Motor neuron (in vitro differentiated cells): ENCODE results near the gene CA4. TPM values are rescaled to one million over a fixed set of nuclear protein-coding genes. Genes with fewer than 3 reads are reported as not detected.
A peak's percentile ranks its signal among the peaks of the same experiment; 100 is the strongest.
"Not testable (repeated sequence)": the region's sequence is repeated elsewhere in the genome, so short reads cannot be mapped to it uniquely, and the experiment has no call there.

Experiments used
- ATAC-seq, 8 experiments: fragments of 200-7000 bp; cut with Tn5 transposase; replicated peaks in 6 of 8; 2 replicates each; pipeline ENCODE4 v1.8.0; 2021; ENCODE audit warnings: mild to moderate bottlenecking in 8 of 8, moderate library complexity in 8 of 8
- H3K27ac ChIP-seq, 2 donors: fragments of 250-450 bp; sonication (Bioruptor Pico); 2 replicates each; pipeline ENCODE4 v1.9.0; 2021; ENCODE audit warnings: antibody characterized with exemption in 2 of 2, mild to moderate bottlenecking in 2 of 2, moderate library complexity in 1 of 2
- H3K4me1 ChIP-seq, 2 donors: fragments of 250-450 bp; sonication (Bioruptor Pico); replicated peaks in 1 of 2; 2 replicates each; pipeline ENCODE4 v1.6.1; 2021; ENCODE audit warnings: antibody characterized with exemption in 2 of 2, mild to moderate bottlenecking in 2 of 2, moderate library complexity in 1 of 2
- H3K4me3 ChIP-seq, 5 donors: fragments of 250-450 bp; sonication (Bioruptor Pico); 2 replicates each; pipeline ENCODE4 v1.9.0; 2021; ENCODE audit warnings: antibody characterized with exemption in 5 of 5, mild to moderate bottlenecking in 5 of 5, moderate library complexity in 4 of 5
- WGBS, 10 experiments: fragments of 450-650 bp; shearing (Covaris generic); methylation state at CpG; one replicate each; pipeline ENCODE4 v1.0.0; 2022; 5-methylcytosine and 5-hydroxymethylcytosine counted together
- in situ Hi-C, 9 experiments: fragments of 400-800 bp; cut with MboI; loops; one replicate each; pipeline ENCODE4 v1.15.0; 2021; ENCODE audit warnings: low sequenced_read_pairs in 9 of 9, low pct_unique_long_range_greater_than_20kb in 2 of 9; ENCODE audit not compliant: unreplicated experiment in 9 of 9
- total RNA-seq, 8 experiments: library from RNA; unstranded; fragments of 300-600 nt; gene quantifications; 2 replicates each; pipeline versions ENCODE4 v1.2.3 to v1.2.4, GENCODE V29; 2022

CA4 gene
- total RNA-seq, 8 experiments from 2014 or later, result 0.59 to 15.2 (median 3.5) TPM; not detected in 3

DNA sequence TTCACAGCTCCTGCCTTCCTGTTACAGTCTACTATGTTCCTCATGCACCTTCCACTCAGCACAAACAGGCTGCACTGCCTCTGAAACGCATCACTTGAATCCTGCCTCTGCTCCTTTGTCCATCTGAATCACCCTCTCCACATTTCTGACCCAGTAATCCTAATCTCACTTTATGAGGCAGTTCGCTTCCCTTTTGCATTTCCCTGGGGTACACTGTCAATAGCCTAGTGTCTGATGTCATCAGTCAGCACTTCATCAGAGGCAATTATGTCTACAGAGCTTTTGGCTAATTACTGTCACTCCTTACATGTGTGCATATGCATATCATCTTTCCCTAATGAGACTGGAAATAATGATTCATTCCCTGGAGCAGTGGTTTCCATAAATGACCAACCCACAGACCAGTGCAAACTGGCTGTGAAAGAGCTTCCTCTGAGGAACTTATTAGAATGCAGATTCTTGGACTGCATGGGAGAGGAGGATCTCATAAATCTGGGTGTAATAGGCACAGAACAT, 23.6 kb downstream of the CA4 start:
- in situ Hi-C loops, result no loop called here
- ATAC-seq, result peak; percentile 87 to 95 (median 91)
- peak overlapping the region; percentile 53 to 59 for H3K27ac ChIP-seq
- peaks cover 25 to 35% of the 10 kb centered on the region in 2 donors for H3K4me1 ChIP-seq
- H3K4me3 ChIP-seq, result no peak overlapping the region
- 4 to 80% (median 33%) methylated on average over 1 to 2 of the region's 2 CpGs; no CpG with 5 or more reads in 4 of the 10 experiments for WGBS, 10 experiments

DNA sequence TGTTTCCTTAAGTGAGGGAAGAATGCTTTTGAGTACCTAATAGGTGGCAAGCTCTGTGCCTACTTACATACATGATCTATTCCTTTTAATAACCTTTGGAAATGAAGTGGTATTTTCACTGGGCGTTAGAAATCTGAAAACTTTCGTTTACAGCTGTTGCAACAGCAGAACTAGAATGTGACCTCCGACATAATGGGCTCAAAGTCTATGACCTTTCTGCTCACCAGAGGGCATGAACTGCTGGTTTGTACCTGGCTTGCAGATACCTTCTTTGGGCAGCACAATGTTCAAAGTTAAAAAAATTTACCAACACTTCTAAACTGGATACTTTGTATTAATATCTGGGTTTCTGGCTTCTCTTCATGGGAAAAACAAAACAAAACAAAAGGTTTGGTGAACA, 24.3 kb downstream of the CA4 start:
- Histone ChIP-seq H3K27ac (peak overlapping the region in 1 of 2 donors; percentile 59), H3K4me1 (peaks cover 25 to 35% of the 10 kb centered on the region in 2 donors), H3K4me3 (no peak overlapping the region)
- ATAC-seq, result no peak
- 17 to 93% (median 76%) methylated on average over 2 to 3 of the region's 3 CpGs; no CpG with 5 or more reads in 1 of the 10 experiments for WGBS, 10 experiments
- in situ Hi-C loops, result no loop called here

DNA sequence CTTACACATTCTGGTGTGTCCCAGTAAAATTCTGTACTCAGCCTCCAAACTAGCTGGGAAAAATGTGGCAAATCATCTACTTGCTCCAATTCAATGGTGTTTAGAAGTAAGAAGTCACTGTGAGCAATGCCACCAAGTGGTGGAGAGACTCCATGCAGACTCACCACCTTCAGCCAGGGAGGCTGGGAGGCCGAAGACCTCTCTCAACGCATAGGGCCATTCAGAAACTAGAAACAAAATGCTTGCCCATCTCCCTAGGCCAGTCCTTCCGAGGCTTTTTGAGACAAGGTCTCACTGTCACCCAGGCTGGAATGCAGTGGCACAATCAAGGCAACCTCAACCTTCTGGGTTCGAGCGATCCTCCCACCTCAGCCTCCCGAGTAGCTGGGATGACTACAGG, 25.0 kb downstream of the CA4 start:
- 67 to 100% (median 85%) methylated on average over 2 to 6 of the region's 6 CpGs; no CpG with 5 or more reads in 1 of the 10 experiments for WGBS, 10 experiments
- H3K4me3 ChIP-seq, H3K27ac ChIP-seq, ATAC-seq, in situ Hi-C loops: not testable (repeated sequence)
- H3K4me1 ChIP-seq, result peaks cover 24 to 32% of the 10 kb centered on the region in 2 donors

- ATAC-seq, in situ Hi-C loops, H3K27ac ChIP-seq, H3K4me3 ChIP-seq: not testable (repeated sequence)
- WGBS, 10 experiments, result 80 to 100% (median 90%) methylated on average over 1 to 4 of the region's 5 CpGs; no CpG with 5 or more reads in 5 of the 10 experiments
- H3K4me1 ChIP-seq, result peaks cover 17 to 24% of the 10 kb centered on the region in 2 donors
These were observed 27.0 kb downstream of the CA4 start for GRCh38 chr17:60176763-60177162.

DNA sequence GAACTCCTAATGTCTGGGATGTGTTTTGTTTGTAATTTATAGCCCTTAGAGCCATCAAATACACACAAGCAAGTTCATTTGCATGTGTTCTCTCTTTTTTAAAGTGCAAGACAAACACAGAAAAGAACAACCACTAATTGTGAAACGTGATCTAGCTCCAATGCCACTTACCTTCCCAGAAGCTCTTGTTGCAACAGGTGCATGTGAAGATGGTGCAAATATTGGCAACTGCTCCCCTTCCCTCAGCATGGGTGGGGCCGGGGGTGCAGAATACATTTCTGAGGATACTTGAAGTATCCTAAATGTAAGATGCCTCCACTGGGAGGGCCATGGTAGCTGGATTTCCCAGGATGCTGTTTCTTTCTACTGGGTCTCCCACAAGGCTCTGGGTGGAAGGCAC, 28.4 kb downstream of the CA4 start:
- ATAC-seq, H3K27ac ChIP-seq, in situ Hi-C loops, H3K4me3 ChIP-seq: not testable (repeated sequence)
- WGBS, 10 experiments, result 70 to 100% (median 75%) methylated on average over 1 to 2 of the region's 2 CpGs; no CpG with 5 or more reads in 5 of the 10 experiments
- peaks cover 9 to 14% of the 10 kb centered on the region in 2 donors for H3K4me1 ChIP-seq

DNA sequence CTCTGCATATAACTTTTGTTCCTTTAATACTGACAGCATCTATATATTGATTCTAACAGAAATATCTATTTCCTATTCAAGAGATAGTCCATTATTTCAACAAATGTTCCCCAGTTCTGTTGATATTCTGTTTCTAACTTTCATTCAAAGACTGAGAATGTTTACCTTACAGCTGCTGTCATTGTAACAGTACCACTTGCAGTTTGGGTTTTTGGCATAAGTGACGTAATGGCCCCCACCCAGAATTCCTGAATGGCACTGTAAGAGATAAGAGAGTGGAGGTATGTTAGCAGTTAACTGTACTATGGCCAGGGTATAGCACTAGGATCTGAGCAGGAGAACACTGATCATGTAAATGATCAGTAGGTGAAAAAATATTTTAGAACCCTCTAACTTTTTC, 30.6 kb downstream of the CA4 start:
- in situ Hi-C loops, H3K4me1 ChIP-seq: not testable (repeated sequence)
- WGBS, 10 experiments, result 83 to 100% (median 100%) methylated on average over 1 of the region's 1 CpG; no CpG with 5 or more reads in 5 of the 10 experiments

GRCh38 chr17:60186372-60186771, 36.6 kb downstream of the CA4 start:
- in situ Hi-C loops, H3K4me3 ChIP-seq, H3K4me1 ChIP-seq, H3K27ac ChIP-seq, ATAC-seq: not testable (repeated sequence)
- WGBS, 10 experiments, result 80 to 100% (median 86%) methylated on average over 1 of the region's 1 CpG; no CpG with 5 or more reads in 5 of the 10 experiments

More for the DNA sequence above, 30.6 kb downstream of the CA4 start:
- ATAC-seq, H3K27ac ChIP-seq, H3K4me3 ChIP-seq: not testable (repeated sequence)

DNA sequence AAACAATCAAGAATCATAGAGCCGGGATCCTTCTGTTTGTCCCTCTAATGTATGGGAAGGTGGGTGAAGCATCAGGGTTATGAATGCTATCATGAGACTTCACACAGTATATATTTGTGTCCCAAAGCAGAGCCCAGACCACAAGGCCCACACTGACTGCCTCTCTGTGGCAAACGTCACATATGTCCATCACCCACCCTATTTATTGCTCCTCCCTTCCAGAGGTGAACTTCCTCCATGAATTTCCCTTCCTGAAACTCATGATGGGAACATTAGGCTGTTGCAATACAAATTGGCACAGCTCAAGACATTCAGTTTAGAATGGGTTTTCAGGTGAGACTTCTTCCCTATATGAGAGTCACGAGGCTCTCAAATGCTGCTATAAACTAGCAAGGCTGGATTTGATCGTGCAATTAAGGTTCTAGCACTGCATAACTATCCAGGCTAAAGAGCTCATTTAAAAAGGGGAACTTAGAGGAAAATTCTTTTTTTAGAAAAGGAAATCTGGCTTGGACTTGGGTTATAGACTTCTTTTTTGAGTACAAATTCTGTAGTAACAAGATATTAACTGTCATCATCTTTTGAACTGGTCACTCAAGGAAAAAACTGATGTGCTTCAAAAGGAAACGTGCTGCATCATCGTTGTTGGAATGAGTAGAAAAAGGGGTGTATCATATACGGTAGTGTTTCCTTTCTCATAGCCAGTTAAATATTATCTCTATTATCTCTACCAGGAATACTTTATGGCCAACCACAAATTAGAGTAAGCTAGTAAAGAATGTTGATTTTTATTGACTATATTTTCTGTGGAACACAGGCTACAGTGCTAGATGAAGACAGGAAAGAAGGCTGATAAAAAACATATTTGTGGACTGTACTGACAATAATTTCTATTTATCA, 37.3 kb downstream of the CA4 start:
- H3K4me1 ChIP-seq, ATAC-seq, H3K27ac ChIP-seq, in situ Hi-C loops, H3K4me3 ChIP-seq: not testable (repeated sequence)
- 80 to 100% (median 91%) methylated on average over 1 to 4 of the region's 7 CpGs; no CpG with 5 or more reads in 3 of the 10 experiments for WGBS, 10 experiments

DNA sequence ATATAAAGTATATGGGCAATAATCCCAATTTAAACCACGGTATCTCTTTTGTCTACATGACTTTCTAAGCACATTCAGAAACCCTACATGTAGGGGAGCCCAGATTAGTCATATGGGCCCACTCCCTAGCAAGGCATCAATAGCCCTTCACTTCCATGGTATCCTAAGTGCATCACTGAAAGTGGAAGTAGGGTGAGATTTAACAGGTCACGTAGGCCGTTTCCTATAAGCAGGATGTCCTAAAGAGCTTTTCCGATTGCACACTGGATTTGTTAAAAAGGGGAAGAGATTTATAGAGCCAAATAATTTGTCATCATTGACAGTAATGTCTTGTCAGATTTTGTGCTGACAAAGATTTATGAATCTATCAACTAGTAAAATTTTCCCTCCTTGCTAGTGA, 39.0 kb downstream of the CA4 start:
- Histone ChIP-seq H3K4me1 (no peaks in the 10 kb centered on the region), H3K27ac (no peak overlapping the region), H3K4me3 (no peak overlapping the region)
- WGBS, 10 experiments, result 90 to 100% (median 100%) methylated on average over 1 to 4 of the region's 4 CpGs; no CpG with 5 or more reads in 4 of the 10 experiments
- in situ Hi-C loops, result no loop called here
- no peak for ATAC-seq

DNA sequence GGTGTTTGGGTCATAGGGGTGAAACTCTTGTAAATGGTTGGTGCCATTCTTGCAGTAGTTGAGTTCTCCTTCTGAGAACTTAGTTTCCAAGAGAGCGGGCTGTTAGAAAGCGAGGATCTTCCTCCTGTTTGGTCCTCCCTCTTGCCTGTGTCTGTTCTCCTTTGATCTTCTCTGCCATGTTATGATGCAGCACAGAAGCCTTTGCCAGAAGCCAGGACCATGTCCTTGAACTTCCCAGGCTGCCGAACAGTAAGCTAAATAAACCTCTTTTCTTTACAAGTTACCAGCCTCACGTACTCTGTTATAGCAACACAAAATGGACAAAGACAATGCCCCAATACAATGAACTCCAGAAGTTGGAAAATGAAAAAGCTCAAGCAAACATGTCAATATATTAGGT, 40.3 kb downstream of the CA4 start:
- H3K4me3 ChIP-seq, ATAC-seq, in situ Hi-C loops, H3K27ac ChIP-seq, H3K4me1 ChIP-seq: not testable (repeated sequence)
- WGBS, 10 experiments, result 88 to 100% (median 100%) methylated on average over 1 to 3 of the region's 4 CpGs; no CpG with 5 or more reads in 3 of the 10 experiments

DNA sequence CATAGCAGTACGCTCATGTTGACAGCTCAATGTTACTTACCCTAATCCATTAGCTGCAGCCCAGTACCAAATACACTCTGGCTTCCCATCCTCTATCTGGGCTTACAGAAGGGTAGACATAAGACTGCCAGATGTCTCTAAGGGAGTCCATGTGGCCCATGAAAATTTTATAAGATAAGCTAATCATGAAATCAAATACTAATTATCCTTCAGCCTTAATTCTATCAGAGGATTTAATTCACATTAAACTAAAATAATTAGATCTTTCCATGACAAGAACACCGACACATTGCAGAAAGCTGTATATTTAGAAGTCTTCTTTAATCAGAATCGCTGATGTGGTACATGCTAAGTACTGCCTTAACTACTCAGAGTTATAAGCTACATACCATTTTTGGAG, 43.3 kb downstream of the CA4 start:
- in situ Hi-C loops, result not testable (repeated sequence)

GRCh38 chr17:60193482-60193881, 43.7 kb downstream of the CA4 start:
- Histone ChIP-seq H3K4me1 (no peaks in the 10 kb centered on the region), H3K27ac (no peak overlapping the region), H3K4me3 (no peak overlapping the region)
- in situ Hi-C loops, result no loop called here
- WGBS, 10 experiments, result 60 to 100% (median 93%) methylated on average over 1 to 2 of the region's 2 CpGs; no CpG with 5 or more reads in 1 of the 10 experiments
- no peak for ATAC-seq

More for the DNA sequence above, 43.3 kb downstream of the CA4 start:
- not testable (repeated sequence) for H3K4me3 ChIP-seq, ATAC-seq, H3K27ac ChIP-seq, H3K4me1 ChIP-seq
- 0 to 100% (median 100%) methylated on average over 1 to 2 of the region's 3 CpGs; no CpG with 5 or more reads in 4 of the 10 experiments for WGBS, 10 experiments

- H3K27ac ChIP-seq, H3K4me1 ChIP-seq, ATAC-seq, H3K4me3 ChIP-seq, in situ Hi-C loops: not testable (repeated sequence)
- 89 to 100% (median 100%) methylated on average over 1 to 4 of the region's 4 CpGs; no CpG with 5 or more reads in 2 of the 10 experiments for WGBS, 10 experiments
These were observed 44.4 kb downstream of the CA4 start for GRCh38 chr17:60194141-60194540.
